ENCODE data around the gene CYTH2.

The CYTH2 gene

GRCh38 chr19:48458016-48458415, 11.2 kb upstream of the CYTH2 start:
- H4K20me1 ChIP-seq (ENCODE audit: low read depth, low read length), result no peaks in the 10 kb centered on the region
- no peak overlapping the region for H3K27ac ChIP-seq (ENCODE audit: low read depth, low read length)
- H3K27me3 ChIP-seq (ENCODE audit: low read length), result no peaks in the 10 kb centered on the region
- no peak overlapping the region for H2AFZ ChIP-seq (ENCODE audit: low read depth, low read length, severe bottlenecking)
- no peaks in the 10 kb centered on the region for H3K36me3 ChIP-seq (ENCODE audit: low read length)
- H3K9me3 ChIP-seq (ENCODE audit: insufficient read depth, low read length), result no peaks in the 10 kb centered on the region
- H3K4me2 ChIP-seq (ENCODE audit: low read depth, low read length, poor library complexity, severe bottlenecking), result no peak overlapping the region
- H3K9ac ChIP-seq (ENCODE audit: low read length), result no peak overlapping the region
- H3K9me2 ChIP-seq (replicated peaks; ENCODE audit: insufficient read depth, low read length), result no peaks in the 10 kb centered on the region
- TF ChIP-seq CTCF (IDR thresholded peaks at IDR 0.05; ENCODE audit: insufficient read depth, low read length, poor library complexity, severe bottlenecking), result no peak
- TF ChIP-seq EZH2phosphoT487 (conservative IDR thresholded peaks at IDR 0.05; ENCODE audit: low read length), result no peak
- H3F3A ChIP-seq (ENCODE audit: insufficient read depth), result no peaks in the 10 kb centered on the region
- peaks cover 5% of the 10 kb centered on the region for H3K79me2 ChIP-seq (ENCODE audit: insufficient read depth, low read length)
- no peak overlapping the region for H3K4me3 ChIP-seq (ENCODE audit: insufficient read depth, low read length, poor library complexity, severe bottlenecking)

GRCh38 chr19:48461651-48461981, 7.6 kb upstream of the CYTH2 start:
- Histone ChIP-seq H4K20me1 (ENCODE audit: low read depth, low read length) (no peaks in the 10 kb centered on the region), H3K27ac (ENCODE audit: low read depth, low read length) (no peak overlapping the region), H3K4me3 (ENCODE audit: insufficient read depth, low read length, poor library complexity, severe bottlenecking) (no peak overlapping the region), H3K79me2 (ENCODE audit: insufficient read depth, low read length) (no peaks in the 10 kb centered on the region), H3K36me3 (ENCODE audit: low read length) (no peaks in the 10 kb centered on the region), H2AFZ (ENCODE audit: low read depth, low read length, severe bottlenecking) (no peak overlapping the region), H3F3A (ENCODE audit: insufficient read depth) (peaks cover 7% of the 10 kb centered on the region), H3K4me2 (ENCODE audit: low read depth, low read length, poor library complexity, severe bottlenecking) (no peak overlapping the region), H3K9me2 (replicated peaks; ENCODE audit: insufficient read depth, low read length) (no peaks in the 10 kb centered on the region), H3K9ac (ENCODE audit: low read length) (no peak overlapping the region), H3K27me3 (ENCODE audit: low read length) (no peaks in the 10 kb centered on the region), H3K9me3 (ENCODE audit: insufficient read depth, low read length) (no peaks in the 10 kb centered on the region)
- no peak for TF ChIP-seq EZH2phosphoT487 (conservative IDR thresholded peaks at IDR 0.05; ENCODE audit: low read length)
- no peak for TF ChIP-seq CTCF (IDR thresholded peaks at IDR 0.05; ENCODE audit: insufficient read depth, low read length, poor library complexity, severe bottlenecking)

GRCh38 chr19:48461982-48462655, 7.0 kb upstream of the CYTH2 start:
- H3K79me2 ChIP-seq (ENCODE audit: insufficient read depth, low read length), result no peaks in the 10 kb centered on the region
- no peaks in the 10 kb centered on the region for H4K20me1 ChIP-seq (ENCODE audit: low read depth, low read length)
- H3K4me2 ChIP-seq (ENCODE audit: low read depth, low read length, poor library complexity, severe bottlenecking), result no peak overlapping the region
- TF ChIP-seq EZH2phosphoT487 (conservative IDR thresholded peaks at IDR 0.05; ENCODE audit: low read length), result no peak
- no peak for TF ChIP-seq CTCF (IDR thresholded peaks at IDR 0.05; ENCODE audit: insufficient read depth, low read length, poor library complexity, severe bottlenecking)
- H3F3A ChIP-seq (ENCODE audit: insufficient read depth), result peaks cover 7% of the 10 kb centered on the region
- H2AFZ ChIP-seq (ENCODE audit: low read depth, low read length, severe bottlenecking), result no peak overlapping the region
- no peak overlapping the region for H3K27ac ChIP-seq (ENCODE audit: low read depth, low read length)
- no peak overlapping the region for H3K4me3 ChIP-seq (ENCODE audit: insufficient read depth, low read length, poor library complexity, severe bottlenecking)
- no peaks in the 10 kb centered on the region for H3K9me3 ChIP-seq (ENCODE audit: insufficient read depth, low read length)
- H3K9ac ChIP-seq (ENCODE audit: low read length), result no peak overlapping the region
- H3K9me2 ChIP-seq (replicated peaks; ENCODE audit: insufficient read depth, low read length), result no peaks in the 10 kb centered on the region
- no peaks in the 10 kb centered on the region for H3K36me3 ChIP-seq (ENCODE audit: low read length)
- H3K27me3 ChIP-seq (ENCODE audit: low read length), result no peaks in the 10 kb centered on the region
